VCaP (cell line): ENCODE measurements around the gene ABR.

Source experiments
- H3K27ac ChIP-seq: fragments of 450-650 bp; 2 replicates; pipeline ENCODE4 v1.5.1; 2017
- CTCF ChIP-seq: fragments of 450-650 bp; conservative IDR thresholded peaks from 2 replicates; pipeline ENCODE4 v1.5.1; 2017; ENCODE audit warnings: mild to moderate bottlenecking, moderate library complexity

The ABR gene

GRCh38 chr17:969811-970355 is 209.9 kb downstream of the ABR start:
- TF ChIP-seq CTCF, result no peak
- no peak overlapping the region for H3K27ac ChIP-seq

- no peak overlapping the region for H3K27ac ChIP-seq
- TF ChIP-seq CTCF, result no peak
Observed at GRCh38 chr17:968812-969730, 210.7 kb downstream of the ABR start.

GRCh38 chr17:967122-967521 is 212.7 kb downstream of the ABR start:
- TF ChIP-seq CTCF, result no peak
- H3K27ac ChIP-seq, result no peak overlapping the region

GRCh38 chr17:965311-965989 is 214.3 kb downstream of the ABR start:
- H3K27ac ChIP-seq, result no peak overlapping the region

GRCh38 chr17:964876-965275 is 214.9 kb downstream of the ABR start:
- H3K27ac ChIP-seq, result no peak overlapping the region
- no peak for TF ChIP-seq CTCF

More at GRCh38 chr17:965311-965989, 214.3 kb downstream of the ABR start:
- TF ChIP-seq CTCF, result no peak

- no peak overlapping the region for H3K27ac ChIP-seq
Observed at GRCh38 chr17:962670-963069, 217.1 kb downstream of the ABR start.

More at GRCh38 chr17:962670-963069, 217.1 kb downstream of the ABR start:
- no peak for TF ChIP-seq CTCF
